Glomerular endothelial cell (primary cell): ENCODE data around the gene KIF3B. TPM values are rescaled to one million over a fixed set of nuclear protein-coding genes. Genes with fewer than 3 reads are reported as not detected.
"Not testable (repeated sequence)": the region's sequence is repeated elsewhere in the genome, so short reads cannot be mapped to it uniquely, and the experiment has no call there.

Source experiments
- DNase-seq: peaks from one replicate; pipeline ENCODE4 v3.0.0-alpha.2; 2011; ENCODE audit warnings: low read depth, low spot score; ENCODE audit errors: extremely low read depth
- total RNA-seq: library from RNA; depleted of rRNA; stranded (reverse); fragments of >200 nt; gene quantifications from 2 replicates; pipeline ENCODE4 v1.2.3, GENCODE V29; 2015

Gene KIF3B
- total RNA-seq, 1 donor from 2014 or later, result 21.2 TPM

DNA sequence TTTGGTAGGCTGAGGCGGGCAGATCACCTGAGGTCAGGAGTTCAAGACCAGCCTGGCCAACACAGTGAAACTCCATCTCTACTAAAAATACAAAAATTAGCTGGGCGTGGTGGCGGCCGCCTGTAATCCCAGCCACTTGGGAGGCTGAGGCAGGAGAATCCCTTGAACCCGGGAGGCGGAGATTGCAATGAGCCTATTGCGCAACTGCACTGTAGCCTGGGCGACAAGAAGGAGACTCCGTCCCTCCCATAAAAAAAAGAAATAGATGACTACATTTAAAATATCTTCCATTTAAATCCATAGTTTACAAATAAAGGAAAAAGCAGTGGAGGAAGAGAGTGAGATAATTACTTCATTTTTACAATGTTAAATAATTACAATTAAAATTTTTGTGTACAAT is 102.6 kb downstream of the KIF3B start:
- DNase-seq, result not testable (repeated sequence)

DNA sequence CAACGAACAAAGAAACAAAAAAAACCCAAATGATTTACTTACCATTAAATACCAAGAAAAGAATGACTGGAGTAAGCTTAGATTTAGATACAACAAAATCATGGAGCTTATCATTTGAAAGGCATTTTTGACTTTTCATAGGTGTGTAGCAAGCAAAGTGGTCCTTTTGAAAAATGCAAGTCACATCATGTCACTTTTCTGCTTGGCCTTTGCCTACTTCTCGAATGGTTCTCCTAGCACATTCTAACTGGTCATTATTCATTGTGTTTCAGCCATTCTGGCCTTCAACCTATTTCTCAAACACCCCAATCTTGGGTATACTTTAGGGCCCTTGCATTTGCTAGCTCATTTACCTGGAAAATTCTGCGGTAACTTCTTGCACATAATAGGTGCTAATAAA is 103.3 kb downstream of the KIF3B start:
- DNase-seq, result no peak

DNA sequence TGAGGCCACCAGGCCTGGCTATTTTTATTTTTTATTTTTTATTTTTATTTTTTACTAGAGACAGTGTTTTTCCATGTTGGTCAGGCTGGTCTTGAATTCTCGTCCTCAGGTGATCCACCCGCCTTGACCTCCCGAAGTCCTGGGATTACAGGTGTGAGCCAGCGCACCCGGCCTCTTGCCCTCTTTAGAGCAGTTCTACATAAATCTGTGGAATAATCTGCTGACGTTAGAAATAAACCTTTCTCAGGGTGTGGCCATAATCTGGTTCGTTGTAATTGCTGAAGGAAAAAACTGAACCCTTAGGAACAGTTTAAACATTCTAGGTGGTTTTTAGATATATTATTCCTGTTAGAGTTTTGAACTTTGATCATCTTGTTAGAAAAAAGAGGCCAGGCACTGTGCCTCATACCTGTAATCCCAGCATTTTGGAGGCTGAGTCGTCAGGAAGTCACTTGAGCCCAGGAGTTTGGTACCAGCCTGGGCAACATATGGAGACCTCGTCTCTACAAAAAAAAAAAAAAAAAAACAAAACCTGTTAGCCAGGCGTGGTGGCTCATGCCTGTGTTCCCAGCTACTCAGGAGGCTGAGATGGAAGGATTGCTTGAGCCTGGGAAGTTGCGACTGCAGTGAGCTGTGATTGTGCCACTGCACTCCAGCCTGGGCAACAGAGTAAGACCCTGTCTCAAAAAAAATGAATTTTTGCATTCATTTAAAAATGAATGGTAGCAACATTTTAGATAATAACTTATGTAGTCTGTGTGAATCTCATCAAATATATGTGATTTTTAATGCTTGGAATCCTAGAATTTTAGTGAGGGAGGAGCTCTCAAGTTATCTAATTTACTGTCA is 104.9 kb downstream of the KIF3B start:
- DNase-seq, result no peak

DNA sequence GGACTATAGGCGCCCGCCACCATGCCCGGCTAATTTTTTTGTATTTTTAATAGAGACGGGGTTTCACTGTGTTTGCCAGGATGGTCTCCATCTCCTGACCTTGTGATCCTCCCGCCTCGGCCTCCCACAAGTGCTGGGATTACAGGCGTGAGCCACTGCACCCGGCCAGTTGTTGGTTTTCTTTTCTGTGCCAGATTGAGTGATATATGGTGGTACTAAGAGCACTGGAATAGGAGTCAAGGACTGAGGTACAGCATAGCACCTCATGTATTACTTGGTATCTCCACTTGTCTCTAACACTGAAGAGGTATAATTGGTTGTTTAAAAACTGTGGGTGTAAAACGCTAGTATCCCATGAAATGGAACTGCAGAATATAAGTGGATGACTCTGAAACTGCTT is 106.0 kb downstream of the KIF3B start:
- DNase-seq, result not testable (repeated sequence)

Other genes starting within 250 kb of the KIF3B start
- gene HCK, start 225.4 kb upstream of the KIF3B start, total RNA-seq, result not detected in 2 replicates
- 44.2 and 52.2 TPM in 2 replicates for gene TM9SF4, start 167.9 kb upstream of the KIF3B start, total RNA-seq
- 9.2 and 9.8 TPM in 2 replicates for gene PLAGL2, start 69.9 kb upstream of the KIF3B start, total RNA-seq
- 45.3 and 48.1 TPM in 2 replicates for gene POFUT1, start 69.8 kb upstream of the KIF3B start, total RNA-seq
- gene ASXL1, start 80.7 kb downstream of the KIF3B start, total RNA-seq, result 35.4 and 71.8 TPM in 2 replicates